ENCODE data around the gene EIF5A. TPM values are rescaled to one million over a fixed set of nuclear protein-coding genes. Genes with fewer than 3 reads are reported as not detected.

Gene EIF5A
- total and polyA plus RNA-seq, 12 donors: 197 to 716 (median 267) TPM

DNA sequence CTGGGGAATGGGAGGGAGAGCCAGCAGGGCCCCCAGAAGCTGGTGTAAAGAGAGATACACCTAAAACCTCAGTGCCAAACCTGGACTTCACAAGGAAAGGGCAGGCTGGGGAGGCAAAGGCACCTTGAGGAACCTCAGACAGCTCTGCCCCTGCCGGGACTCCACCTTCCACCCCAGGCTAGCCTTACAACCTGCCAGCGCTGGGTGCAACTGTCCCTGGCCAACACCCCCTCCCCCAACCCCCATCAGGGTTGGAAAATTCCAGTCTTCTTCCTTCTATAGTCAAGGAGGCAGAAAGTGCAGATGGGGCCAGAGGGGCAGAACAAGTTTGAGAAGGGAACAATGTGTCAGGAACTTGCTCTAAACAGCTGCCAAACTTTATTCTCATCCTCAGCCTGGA, 15.2 kb upstream of the EIF5A start:
- intact Hi-C loops (cut with DNase I): loop anchor here in 4 of 10 donors (10.0 kb wide), 2 partner anchors 237 to 247 kb away; partner anchors contain the start of gene SLC16A11 (in 2 of the 4)
- no peak overlapping the region for H3K4me3 ChIP-seq
- ATAC-seq: no peak
- H3K4me1 ChIP-seq: peaks cover 21 to 70% (median 58%) of the 10 kb centered on the region in 9 donors
- H3K9me3 ChIP-seq: no peaks in the 10 kb centered on the region
- peaks cover 0 to 7% (median 0%) of the 10 kb centered on the region in 9 donors for H3K36me3 ChIP-seq
- DNase-seq: no peak
- 77 to 80% methylated on average over 2 of the region's 2 CpGs for WGBS, 2 donors
- peak overlapping the region in 6 of 10 donors; percentile 7 to 55 (median 27) for H3K27ac ChIP-seq
- TF ChIP-seq, protein P1, sequence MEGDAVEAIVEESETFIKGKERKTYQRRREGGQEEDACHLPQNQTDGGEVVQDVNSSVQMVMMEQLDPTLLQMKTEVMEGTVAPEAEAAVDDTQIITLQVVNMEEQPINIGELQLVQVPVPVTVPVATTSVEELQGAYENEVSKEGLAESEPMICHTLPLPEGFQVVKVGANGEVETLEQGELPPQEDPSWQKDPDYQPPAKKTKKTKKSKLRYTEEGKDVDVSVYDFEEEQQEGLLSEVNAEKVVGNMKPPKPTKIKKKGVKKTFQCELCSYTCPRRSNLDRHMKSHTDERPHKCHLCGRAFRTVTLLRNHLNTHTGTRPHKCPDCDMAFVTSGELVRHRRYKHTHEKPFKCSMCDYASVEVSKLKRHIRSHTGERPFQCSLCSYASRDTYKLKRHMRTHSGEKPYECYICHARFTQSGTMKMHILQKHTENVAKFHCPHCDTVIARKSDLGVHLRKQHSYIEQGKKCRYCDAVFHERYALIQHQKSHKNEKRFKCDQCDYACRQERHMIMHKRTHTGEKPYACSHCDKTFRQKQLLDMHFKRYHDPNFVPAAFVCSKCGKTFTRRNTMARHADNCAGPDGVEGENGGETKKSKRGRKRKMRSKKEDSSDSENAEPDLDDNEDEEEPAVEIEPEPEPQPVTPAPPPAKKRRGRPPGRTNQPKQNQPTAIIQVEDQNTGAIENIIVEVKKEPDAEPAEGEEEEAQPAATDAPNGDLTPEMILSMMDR (IDR thresholded peaks at IDR 0.05): no peak
- H3K27me3 ChIP-seq: peaks cover 0 to 80% (median 39%) of the 10 kb centered on the region in 7 donors

DNA sequence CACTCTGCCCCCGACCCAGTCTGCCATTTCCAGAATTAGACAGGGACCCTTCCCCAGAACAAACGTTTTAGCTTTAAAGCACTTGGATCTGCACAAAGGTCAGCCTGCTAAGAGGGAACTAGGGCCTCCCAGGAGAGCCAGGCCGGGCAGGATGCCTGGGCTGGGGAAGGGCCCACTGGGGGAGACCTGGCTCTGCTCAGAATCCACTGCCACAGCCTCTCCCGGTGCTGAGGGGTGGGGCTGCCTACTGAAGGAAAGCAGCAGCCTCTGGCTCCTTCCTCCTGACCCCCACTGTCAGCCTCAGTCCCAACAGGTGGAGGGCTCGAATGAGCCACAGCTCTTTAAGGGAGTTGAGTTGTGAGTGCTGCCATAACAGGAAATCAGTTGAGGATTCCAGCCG, 14.7 kb upstream of the EIF5A start:
- WGBS, 2 donors: 8 to 17% methylated on average over 6 of the region's 6 CpGs
- H3K36me3 ChIP-seq: peaks cover 0 to 3% (median 0%) of the 10 kb centered on the region in 9 donors
- H3K4me3 ChIP-seq: no peak overlapping the region
- H3K4me1 ChIP-seq: peaks cover 21 to 70% (median 58%) of the 10 kb centered on the region in 9 donors
- H3K27ac ChIP-seq: peak overlapping the region in 6 of 10 donors; percentile 7 to 55 (median 27)
- DNase-seq (peak in 1 of 2 donors; percentile 54), ATAC-seq (peak in 3 of 8 donors; percentile 11 to 24 (median 17))
- TF ChIP-seq, protein P1 (IDR thresholded peaks at IDR 0.05): no peak
- H3K9me3 ChIP-seq: no peaks in the 10 kb centered on the region
- intact Hi-C loops (cut with DNase I): loop anchor here in 4 of 10 donors (10.0 kb wide), 2 partner anchors 238 to 248 kb away; partner anchors contain the start of gene SLC16A11 (in 2 of the 4)
- H3K27me3 ChIP-seq: peaks cover 0 to 75% (median 39%) of the 10 kb centered on the region in 7 donors

DNA sequence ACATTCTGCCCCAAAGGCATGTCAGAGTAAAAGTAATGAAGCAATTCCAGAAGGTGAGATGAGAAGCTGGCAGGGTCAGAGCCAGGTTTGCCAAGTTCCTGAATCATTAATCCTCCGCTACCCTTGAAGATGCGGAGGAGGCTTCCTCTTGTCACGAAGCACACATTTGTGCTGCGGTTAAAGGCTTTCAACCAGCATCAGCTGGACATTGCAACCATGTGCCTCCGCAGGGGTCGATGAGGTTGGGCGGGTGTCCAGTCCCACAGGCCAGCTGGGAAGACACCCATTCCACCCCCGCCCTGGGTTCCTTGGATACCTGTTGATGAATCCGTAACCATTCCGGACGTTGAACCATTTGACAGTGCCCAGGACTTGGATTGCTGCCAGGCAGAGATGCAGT, 14.3 kb upstream of the EIF5A start:
- Histone ChIP-seq H3K4me3 (no peak overlapping the region), H3K4me1 (peaks cover 21 to 70% (median 58%) of the 10 kb centered on the region in 9 donors), H3K9me3 (no peaks in the 10 kb centered on the region), H3K36me3 (no peaks in the 10 kb centered on the region), H3K27me3 (peaks cover 0 to 72% (median 39%) of the 10 kb centered on the region in 7 donors), H3K27ac (peak overlapping the region in 5 of 10 donors; percentile 20 to 55 (median 28))
- no peak for ATAC-seq
- 70 to 72% methylated on average over 11 of the region's 11 CpGs for WGBS, 2 donors
- TF ChIP-seq, protein P1 (IDR thresholded peaks at IDR 0.05): no peak
- intact Hi-C loops (cut with DNase I): loop anchor here in 4 of 10 donors (10.0 kb wide), 2 partner anchors 238 to 248 kb away; partner anchors contain the start of gene SLC16A11 (in 2 of the 4)
- DNase-seq: no peak

- H3K36me3 ChIP-seq: no peaks in the 10 kb centered on the region
- H3K27ac ChIP-seq: peak overlapping the region in 4 of 10 donors; percentile 25 to 55 (median 27)
- H3K4me3 ChIP-seq: peak overlapping the region in 9 of 10 donors; percentile 13 to 45 (median 24)
- H3K4me1 ChIP-seq: peaks cover 21 to 70% (median 58%) of the 10 kb centered on the region in 9 donors
- TF ChIP-seq, protein P1 (IDR thresholded peaks at IDR 0.05): no peak
- peaks cover 0 to 72% (median 39%) of the 10 kb centered on the region in 7 donors for H3K27me3 ChIP-seq
- intact Hi-C loops (cut with DNase I): loop anchor here in 4 of 10 donors (10.0 kb wide), 2 partner anchors 239 to 249 kb away; partner anchors contain the start of gene SLC16A11 (in 2 of the 4)
- DNase-seq (no peak), ATAC-seq (peak in 1 of 8 donors; percentile 1)
- WGBS, 2 donors: 4 to 5% methylated on average over 35 to 67 of the region's 75 CpGs
- no peaks in the 10 kb centered on the region for H3K9me3 ChIP-seq
Observed at GRCh38 chr17:7293816-7294613, 13.4 kb upstream of the EIF5A start.

Measured in heart right ventricle (tissue), 16 donors.